DMS53 treated with DMSO at 0.1 percent for 48 hours (cell line): ENCODE results near the gene DUT.
A peak's percentile ranks its signal among the peaks of the same experiment; 100 is the strongest.
"Not testable (repeated sequence)": the region's sequence is repeated elsewhere in the genome, so short reads cannot be mapped to it uniquely, and the experiment has no call there.

Experiments used
- DNase-seq: peaks from one replicate; lab custom pipeline; 2025; ENCODE audit not compliant: unreplicated experiment; lab: John Stamatoyannopoulos, UW

The DUT gene

GRCh38 chr15:48326180-48326579, 5.0 kb upstream of the DUT start:
- not testable (repeated sequence) for DNase-seq

DNA sequence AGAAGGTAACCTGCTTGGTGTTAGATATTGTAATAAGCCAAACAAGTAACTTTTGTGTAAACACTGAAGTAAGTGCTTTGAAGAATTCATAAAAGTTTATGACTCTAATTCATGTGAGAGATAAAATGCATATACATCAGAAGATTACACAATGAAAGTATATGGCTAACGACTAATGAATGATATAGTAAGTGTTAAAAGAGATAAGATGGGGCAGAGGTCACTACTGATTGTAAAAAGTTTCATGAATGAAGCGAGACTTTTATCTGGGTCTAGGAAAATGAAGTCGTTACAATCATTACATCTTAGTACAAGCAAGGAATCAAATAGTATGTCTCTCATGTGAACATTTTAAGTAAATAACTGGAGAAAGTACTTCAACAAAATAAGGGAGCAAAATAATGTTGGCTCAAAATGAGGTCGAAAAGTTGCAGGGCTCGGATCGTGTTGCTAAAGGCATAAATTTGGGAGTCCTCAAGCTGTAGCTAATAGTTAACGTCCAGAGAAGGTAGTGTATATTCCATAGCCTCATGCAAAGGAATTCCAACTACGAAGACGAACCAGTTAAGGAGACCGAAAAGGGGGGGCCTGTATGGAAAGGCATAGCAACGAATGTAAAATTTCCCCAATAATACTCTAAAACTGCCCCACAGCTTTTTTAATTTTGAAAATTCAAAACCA, 984 bp upstream of the DUT start:
- no peak for DNase-seq

- DNase-seq = no peak
These were observed 790 bp downstream of the DUT start for GRCh38 chr15:48331796-48332641.

- no peak for DNase-seq
These were observed 1.4 kb downstream of the DUT start for GRCh38 chr15:48332642-48333034.

DNA sequence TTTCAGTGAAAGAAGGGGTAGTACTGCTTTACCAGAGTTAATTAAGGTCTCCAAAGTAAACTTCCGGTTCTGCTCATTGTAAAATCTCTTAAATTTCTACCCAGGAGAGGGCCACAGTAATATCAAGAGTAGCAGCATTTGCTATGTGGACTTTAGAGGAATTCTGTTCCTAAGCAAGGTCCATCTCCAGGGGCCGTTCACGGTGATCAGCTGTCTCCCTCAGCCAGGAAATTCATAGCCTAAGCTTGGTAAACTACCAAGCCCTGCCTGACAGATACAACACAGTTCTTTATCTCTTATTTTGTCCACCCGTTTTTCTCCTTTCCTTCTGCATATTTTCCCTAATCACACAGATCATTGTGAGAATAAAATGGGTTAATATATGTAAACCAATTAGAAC, 2.3 kb downstream of the DUT start:
- no peak for DNase-seq

DNA sequence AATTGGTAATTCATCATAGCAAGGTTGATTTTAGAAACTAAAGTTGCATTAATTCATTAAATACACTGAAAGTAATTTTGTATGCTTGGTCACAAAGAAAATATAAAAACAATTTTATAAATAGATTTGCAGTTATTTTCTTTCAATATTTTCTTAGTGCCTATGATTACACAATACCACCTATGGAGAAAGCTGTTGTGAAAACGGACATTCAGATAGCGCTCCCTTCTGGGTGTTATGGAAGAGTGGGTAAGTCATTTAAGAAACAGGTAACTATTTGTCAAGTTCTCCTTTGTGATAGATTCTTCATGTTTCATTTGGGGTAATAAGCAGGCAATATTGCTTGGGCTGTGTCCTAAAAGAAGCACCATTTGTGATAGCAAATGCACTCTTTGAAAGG, 3.0 kb downstream of the DUT start:
- DNase-seq = no peak

DNA sequence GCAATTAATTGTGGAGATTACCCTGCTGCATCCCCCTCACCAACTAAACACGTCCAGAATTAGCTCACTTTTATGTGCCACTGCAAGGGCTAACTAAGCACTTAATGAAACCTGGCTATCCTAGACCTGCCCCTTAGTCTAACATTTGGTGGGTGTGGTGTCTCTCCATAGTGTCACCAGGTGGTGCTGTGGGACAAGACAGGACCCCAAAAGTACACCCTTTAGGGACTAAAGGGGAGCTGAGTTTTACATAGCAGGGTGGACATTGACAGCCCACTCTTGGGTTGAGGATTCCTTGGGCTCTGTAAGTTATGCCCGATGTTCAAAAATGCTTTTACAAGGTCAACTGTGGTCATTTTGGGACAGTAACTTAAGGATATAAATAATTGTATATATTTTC, 5.7 kb downstream of the DUT start:
- no peak for DNase-seq

DNA sequence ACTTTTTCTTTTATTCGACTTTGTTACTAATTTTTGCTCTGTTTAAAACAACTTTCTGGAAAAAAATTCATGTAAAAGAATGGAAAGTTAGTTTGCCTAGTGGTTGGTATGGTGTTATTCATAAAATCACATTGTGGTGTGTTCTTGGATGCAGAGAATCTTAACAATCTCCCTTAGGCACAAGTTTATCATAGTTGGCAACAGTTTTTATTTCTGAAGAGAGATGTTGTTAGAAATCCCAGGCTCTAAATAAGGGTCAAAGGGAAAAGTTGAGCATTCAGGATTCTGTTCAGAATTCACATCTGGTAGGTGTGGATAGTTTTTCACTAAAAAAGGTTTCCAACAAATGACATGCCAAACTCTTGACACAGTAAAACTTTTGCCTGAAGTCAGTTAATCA, 6.4 kb downstream of the DUT start:
- DNase-seq = no peak

DNA sequence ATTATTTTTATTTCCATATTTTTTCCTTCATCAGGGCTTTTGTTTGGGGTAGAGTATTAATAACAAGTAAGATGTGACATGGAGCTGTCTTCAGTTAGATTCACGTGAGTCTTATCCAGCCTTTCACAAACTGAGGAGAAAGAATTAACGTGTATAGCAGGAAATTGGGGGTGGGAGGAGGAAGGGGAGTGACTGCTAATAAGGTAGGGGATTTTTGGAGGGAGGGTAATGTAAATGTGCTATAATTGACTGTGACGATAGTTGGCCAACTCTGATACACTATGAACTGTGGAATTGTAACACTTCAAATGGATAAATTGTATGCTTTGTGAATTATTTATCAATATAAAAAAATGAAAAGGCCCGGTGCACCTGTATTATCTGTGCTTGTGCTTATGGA, 8.9 kb downstream of the DUT start:
- no peak for DNase-seq

DNA sequence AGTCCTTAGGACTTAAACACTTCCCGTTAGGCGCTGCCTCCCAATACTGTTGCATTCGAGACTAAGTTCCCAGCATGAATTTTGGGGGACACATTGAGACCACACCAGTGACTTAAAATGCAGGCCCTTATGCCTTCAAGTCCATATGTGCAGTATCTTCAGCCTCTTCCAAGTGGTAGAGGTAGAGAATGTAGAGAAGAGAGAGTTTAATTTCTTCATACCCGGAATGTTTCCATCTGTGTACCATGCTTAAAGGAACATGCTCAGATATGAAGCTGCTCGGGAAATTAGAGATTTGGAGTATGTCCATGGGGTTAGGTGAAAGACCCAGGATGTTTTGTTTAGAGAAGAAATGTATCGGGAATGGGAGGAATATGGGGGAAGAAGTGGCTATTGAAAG, 12.6 kb downstream of the DUT start:
- DNase-seq = no peak

- no peak for DNase-seq
These were observed 14.3 kb downstream of the DUT start for GRCh38 chr15:48345516-48345915.

DNA sequence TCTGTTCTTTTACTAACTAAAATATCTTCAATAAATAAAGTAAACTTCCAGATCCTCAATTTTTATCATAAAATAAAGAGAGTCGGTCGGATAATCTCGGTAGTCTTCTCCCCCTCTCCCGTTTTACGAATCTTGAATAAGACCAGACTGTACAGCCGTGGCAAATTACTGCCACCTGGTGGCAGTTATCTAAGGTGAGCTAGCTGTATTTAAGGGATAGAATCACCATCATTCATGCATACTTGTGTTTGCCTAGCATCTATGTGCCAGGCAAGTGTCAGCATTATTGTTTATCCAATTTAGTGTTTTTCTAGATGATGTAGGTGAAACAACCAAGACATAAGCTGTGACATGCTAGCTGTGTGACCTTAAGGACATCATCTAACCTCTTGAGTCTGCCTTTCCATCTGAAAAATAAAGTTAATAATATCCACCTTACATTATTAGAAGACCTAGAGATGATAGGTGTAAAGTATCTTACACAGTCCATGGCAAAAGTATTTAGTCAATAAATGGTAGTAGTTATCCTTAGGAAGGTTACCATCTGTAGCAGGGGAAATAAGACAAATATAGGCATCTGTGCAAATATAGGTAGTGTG, 21.3 kb downstream of the DUT start:
- peak; percentile 71 for DNase-seq

- DNase-seq = no peak
These were observed 23.6 kb downstream of the DUT start for GRCh38 chr15:48354694-48355303.

DNA sequence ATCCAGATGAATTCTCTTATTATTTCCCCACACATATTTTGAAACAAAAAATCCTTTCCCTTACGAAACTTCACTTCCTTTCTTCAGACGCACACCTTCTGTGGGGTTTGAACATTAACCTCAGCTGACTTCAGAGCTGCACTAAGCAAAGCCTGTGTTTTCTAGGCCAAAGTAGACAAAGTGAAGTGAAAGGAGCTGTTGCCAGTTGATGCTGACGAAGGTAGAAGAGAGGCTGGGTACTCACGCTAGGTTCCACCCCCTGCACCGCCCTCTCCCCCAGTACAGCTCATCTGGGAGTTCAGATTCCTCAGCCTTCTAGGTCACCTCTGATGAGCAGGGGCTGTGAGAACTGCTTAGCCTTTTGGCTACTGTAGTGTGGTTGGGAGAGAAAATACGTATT, 24.1 kb downstream of the DUT start:
- DNase-seq = no peak

- DNase-seq = peak; percentile 21
These were observed 27.3 kb downstream of the DUT start for GRCh38 chr15:48358229-48359152.

GRCh38 chr15:48360841-48361240, 29.6 kb downstream of the DUT start:
- no peak for DNase-seq

DNA sequence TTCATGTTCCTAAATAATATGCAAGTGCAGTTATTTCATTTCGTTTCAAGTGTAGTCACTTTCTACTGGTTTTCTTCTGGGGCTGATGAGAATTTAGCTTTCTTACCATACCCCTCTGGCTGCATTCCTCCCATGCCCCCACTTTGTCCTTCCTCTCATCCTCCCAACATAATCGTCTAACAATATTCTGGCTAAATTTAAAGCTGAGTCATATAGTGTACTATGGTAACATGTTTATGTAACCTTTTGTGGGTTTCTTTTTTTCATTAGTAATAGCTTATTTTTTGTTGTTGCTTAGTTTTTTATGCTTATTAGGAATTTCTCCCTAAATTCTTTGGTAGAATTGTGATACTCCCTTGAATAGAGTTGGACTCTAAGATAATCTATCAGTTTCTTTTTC, 30.5 kb downstream of the DUT start:
- no peak for DNase-seq

GRCh38 chr15:48363474-48363873, 32.2 kb downstream of the DUT start:
- no peak for DNase-seq

DNA sequence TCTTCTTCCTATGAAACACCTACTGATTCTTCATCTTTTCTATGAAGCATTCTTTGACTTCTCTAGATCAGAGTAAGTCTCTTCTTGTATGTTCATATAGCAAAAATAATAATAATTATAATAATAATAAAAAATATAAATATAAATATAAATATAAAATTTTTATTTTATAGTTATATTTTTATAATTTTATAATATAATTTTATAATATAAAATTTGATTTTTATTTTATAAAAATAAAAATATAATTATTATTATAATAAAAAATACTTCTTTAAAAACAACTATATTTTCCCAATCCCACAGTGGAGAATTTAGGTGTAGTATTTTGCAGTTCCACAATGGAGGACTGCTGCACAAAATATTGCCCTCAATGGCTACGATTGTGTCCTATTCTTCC, 34.3 kb downstream of the DUT start:
- no peak for DNase-seq

GRCh38 chr15:48366584-48367312, 35.5 kb downstream of the DUT start:
- DNase-seq = no peak
